Thymus (tissue), 2 donors: ENCODE data around the gene TTC23L. TPM values are rescaled to one million over a fixed set of nuclear protein-coding genes. Genes with fewer than 3 reads are reported as not detected.

ENCODE experiments used
- polyA plus RNA-seq: library from polyadenylated mRNA; stranded (reverse); fragments of 200-250 nt; gene quantifications from one replicate; pipeline ENCODE4 v1.2.3, GENCODE V29; 2013
- total RNA-seq: library from RNA; stranded (reverse); fragments of 120-200 nt; gene quantifications from one replicate; pipeline ENCODE4 v1.2.4, GENCODE V29; 2013
- donor health status: healthy.

TTC23L gene
- total and polyA plus RNA-seq, 2 donors, result 0.33 to 0.52 TPM

Other genes with a start within 250 kb of the TTC23L start
- gene RAI14, start 182.8 kb upstream of the TTC23L start, total RNA-seq, result 10.4 TPM
- 6.0 TPM for gene RAI14, start 182.8 kb upstream of the TTC23L start, polyA plus RNA-seq
- 21.2 TPM for gene RAD1, start 76.3 kb downstream of the TTC23L start, total RNA-seq
- gene RAD1, start 76.3 kb downstream of the TTC23L start, polyA plus RNA-seq, result 15.8 TPM
- gene BRIX1, start 76.5 kb downstream of the TTC23L start, total RNA-seq, result 40.6 TPM
- gene BRIX1, start 76.5 kb downstream of the TTC23L start, polyA plus RNA-seq, result 32.8 TPM
- gene DNAJC21, start 90.4 kb downstream of the TTC23L start, total RNA-seq, result 28.9 TPM
- gene DNAJC21, start 90.4 kb downstream of the TTC23L start, polyA plus RNA-seq, result 42.8 TPM
- gene AGXT2, start 208.8 kb downstream of the TTC23L start, total RNA-seq, result not detected
- 0.02 TPM for gene AGXT2, start 208.8 kb downstream of the TTC23L start, polyA plus RNA-seq